ENCODE data around the gene KDM2B.

Gene KDM2B

DNA sequence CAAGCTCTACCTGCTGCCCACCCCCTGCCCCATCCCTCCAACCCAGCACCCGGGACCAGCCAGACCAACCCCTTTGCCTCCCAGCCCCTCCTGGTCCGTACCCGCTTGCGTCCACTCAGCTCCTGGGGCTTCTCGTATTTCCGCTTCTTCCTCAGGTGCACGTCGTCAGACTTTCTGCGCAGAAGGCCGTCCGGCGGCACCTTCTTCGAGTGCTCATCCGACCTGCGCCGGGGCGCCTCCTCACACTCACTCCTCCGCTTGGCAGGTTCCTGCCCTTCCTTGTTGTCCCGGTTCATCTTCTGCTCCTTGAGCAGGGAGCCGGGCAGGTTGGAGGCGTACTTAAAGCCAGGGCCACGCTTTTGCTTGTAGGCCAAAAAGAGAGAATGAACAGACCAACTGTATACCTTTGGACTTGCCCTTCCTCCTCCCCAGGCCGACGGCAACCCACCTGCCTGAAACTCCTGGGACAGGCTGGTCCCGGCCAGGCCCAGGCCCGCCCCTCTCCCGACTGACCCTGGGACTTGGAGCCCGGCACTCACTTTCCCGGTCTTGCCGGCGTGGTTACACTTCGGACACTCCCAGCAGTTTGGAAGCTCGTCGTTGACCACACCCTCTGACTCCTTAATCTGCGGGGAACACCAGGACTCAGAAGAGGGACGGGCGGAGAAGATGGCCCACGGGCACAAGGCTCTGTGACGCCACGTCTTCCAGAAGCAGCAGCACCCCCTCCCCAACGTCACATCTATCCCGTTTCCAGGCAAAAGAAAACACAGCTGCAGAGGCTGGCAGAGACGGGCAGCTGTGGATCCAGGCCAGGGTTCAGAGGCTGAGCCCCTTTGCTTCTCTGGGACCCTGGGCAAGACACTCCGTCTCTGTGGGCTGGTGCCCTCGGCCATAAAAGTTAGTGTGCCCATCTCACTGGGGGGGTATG is 136.6 kb downstream of the KDM2B start:
- no peak for DNase-seq (ENCODE audit: extremely low read depth, low read depth)
- no peak overlapping the region for H3K4me3 ChIP-seq (replicated peaks; ENCODE audit: low read depth, low read length)
- TF ChIP-seq, protein P1, sequence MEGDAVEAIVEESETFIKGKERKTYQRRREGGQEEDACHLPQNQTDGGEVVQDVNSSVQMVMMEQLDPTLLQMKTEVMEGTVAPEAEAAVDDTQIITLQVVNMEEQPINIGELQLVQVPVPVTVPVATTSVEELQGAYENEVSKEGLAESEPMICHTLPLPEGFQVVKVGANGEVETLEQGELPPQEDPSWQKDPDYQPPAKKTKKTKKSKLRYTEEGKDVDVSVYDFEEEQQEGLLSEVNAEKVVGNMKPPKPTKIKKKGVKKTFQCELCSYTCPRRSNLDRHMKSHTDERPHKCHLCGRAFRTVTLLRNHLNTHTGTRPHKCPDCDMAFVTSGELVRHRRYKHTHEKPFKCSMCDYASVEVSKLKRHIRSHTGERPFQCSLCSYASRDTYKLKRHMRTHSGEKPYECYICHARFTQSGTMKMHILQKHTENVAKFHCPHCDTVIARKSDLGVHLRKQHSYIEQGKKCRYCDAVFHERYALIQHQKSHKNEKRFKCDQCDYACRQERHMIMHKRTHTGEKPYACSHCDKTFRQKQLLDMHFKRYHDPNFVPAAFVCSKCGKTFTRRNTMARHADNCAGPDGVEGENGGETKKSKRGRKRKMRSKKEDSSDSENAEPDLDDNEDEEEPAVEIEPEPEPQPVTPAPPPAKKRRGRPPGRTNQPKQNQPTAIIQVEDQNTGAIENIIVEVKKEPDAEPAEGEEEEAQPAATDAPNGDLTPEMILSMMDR (IDR thresholded peaks at IDR 0.05; ENCODE audit: low read depth, low read length, missing control alignments), result no peak

DNA sequence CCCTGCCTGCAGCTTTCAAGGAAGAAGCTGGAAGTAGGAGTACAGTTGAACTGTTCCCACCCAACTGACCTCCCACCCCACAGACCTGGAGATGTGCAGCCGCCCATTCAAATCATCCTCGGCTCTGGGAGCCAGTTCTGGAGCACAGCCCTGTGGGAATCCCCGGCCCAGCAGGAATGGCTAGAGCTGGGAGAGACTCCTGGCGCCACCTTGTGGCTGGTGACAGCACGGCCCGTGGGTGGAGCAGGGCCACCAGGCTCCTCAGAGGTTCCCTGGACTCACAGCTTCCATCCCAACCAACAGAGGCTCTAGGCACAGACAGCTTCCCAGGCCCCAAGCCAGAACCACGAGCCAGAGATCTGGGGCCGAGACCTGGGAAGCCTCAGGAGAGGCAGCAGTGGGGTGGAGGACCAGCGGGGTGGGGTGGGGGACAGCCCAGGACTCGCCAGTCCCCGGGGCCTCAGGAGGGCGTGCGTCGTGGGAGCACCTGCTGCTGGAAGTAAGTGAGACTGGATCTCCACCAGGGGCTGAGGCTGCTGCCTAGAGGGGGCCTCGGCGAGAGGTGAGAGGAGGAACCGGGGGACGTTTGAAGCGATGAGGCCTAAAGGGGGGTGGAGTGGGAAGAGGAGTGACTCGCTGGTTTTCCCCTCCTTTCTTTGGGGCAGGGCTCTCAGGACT is 137.5 kb downstream of the KDM2B start:
- TF ChIP-seq, protein P1 (IDR thresholded peaks at IDR 0.05; ENCODE audit: low read depth, low read length, missing control alignments), result peak; percentile 94
- H3K4me3 ChIP-seq (replicated peaks; ENCODE audit: low read depth, low read length), result no peak overlapping the region
- peak; percentile 35 for DNase-seq (ENCODE audit: extremely low read depth, low read depth)

- DNase-seq (ENCODE audit: extremely low read depth, low read depth), result no peak
- no peak overlapping the region for H3K4me3 ChIP-seq (replicated peaks; ENCODE audit: low read depth, low read length)
- TF ChIP-seq, protein P1 (IDR thresholded peaks at IDR 0.05; ENCODE audit: low read depth, low read length, missing control alignments), result no peak
Measured at GRCh38 chr12:121442028-121442948, 138.5 kb downstream of the KDM2B start.

DNA sequence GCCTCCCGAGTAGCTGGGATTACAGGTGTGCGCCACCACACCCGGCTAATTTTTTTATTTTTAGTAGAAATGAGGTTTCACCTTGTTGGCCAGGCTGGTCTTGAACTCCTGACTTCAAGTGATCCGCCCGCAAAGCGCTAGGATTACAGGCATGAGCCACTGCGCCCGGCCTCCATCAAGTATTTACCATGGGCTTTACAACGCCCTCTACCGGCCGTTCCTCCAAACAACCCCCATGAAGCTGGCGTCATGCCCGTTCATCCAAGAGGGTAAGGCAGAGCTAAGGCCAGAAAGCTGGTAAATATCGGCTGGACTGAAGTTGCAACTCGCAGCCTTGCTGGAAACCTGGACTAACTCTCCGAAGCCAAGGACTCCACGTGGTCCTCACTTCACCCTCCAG is 139.3 kb downstream of the KDM2B start:
- DNase-seq (ENCODE audit: extremely low read depth, low read depth), result no peak
- TF ChIP-seq, protein P1 (IDR thresholded peaks at IDR 0.05; ENCODE audit: low read depth, low read length, missing control alignments), result no peak
- H3K4me3 ChIP-seq (replicated peaks; ENCODE audit: low read depth, low read length), result no peak overlapping the region

- H3K4me3 ChIP-seq (replicated peaks; ENCODE audit: low read depth, low read length), result no peak overlapping the region
- TF ChIP-seq, protein P1 (IDR thresholded peaks at IDR 0.05; ENCODE audit: low read depth, low read length, missing control alignments), result no peak
- DNase-seq (ENCODE audit: extremely low read depth, low read depth), result no peak
Measured at GRCh38 chr12:121440768-121441167, 140.1 kb downstream of the KDM2B start.

- DNase-seq (ENCODE audit: extremely low read depth, low read depth), result no peak
- TF ChIP-seq, protein P1 (IDR thresholded peaks at IDR 0.05; ENCODE audit: low read depth, low read length, missing control alignments), result no peak
- H3K4me3 ChIP-seq (replicated peaks; ENCODE audit: low read depth, low read length), result no peak overlapping the region
Measured at GRCh38 chr12:121439715-121440114, 141.1 kb downstream of the KDM2B start.
